Mesenchymal stem cell (in vitro differentiated cells and primary cell): ENCODE measurements around the gene NTPCR.

Experiments
- DNase-seq: peaks from one replicate; pipeline ENCODE4 v3.0.0-alpha.2; 2013
- H2AFZ ChIP-seq: one replicate; pipeline ENCODE4 v1.6.1; 2013; ENCODE audit warnings: low read depth, mild to moderate bottlenecking, control low read depth, inconsistent platforms, low read length, moderate library complexity
- H2AK5ac ChIP-seq: 2 replicates; pipeline ENCODE4 v1.6.1; 2013; ENCODE audit warnings: low read length, moderate library complexity, mild to moderate bottlenecking, inconsistent platforms; ENCODE audit not compliant: severe bottlenecking
- H2BK120ac ChIP-seq: one replicate; pipeline ENCODE4 v1.6.1; 2013; ENCODE audit warnings: low read depth, mild to moderate bottlenecking, inconsistent platforms, low read length, moderate library complexity
- H2BK12ac ChIP-seq, 2 experiments: one replicate each; pipeline ENCODE4 v1.6.1; 2013; ENCODE audit warnings: inconsistent platforms in 2 of 2, low read length in 2 of 2, mild to moderate bottlenecking in 2 of 2, moderate library complexity in 2 of 2, control low read depth in 1 of 2
- H2BK15ac ChIP-seq: one replicate; pipeline ENCODE4 v1.6.1; 2013; ENCODE audit warnings: mild to moderate bottlenecking, low read depth, inconsistent platforms; ENCODE audit not compliant: poor library complexity, severe bottlenecking
- H2BK5ac ChIP-seq: 2 replicates; pipeline ENCODE4 v1.6.1; 2013; ENCODE audit warnings: low read depth, mild to moderate bottlenecking, low read length, control low read depth, inconsistent platforms; ENCODE audit not compliant: poor library complexity, severe bottlenecking
- H3K14ac ChIP-seq, 2 experiments: one replicate each; pipeline ENCODE4 v1.6.1; 2013; ENCODE audit warnings: inconsistent platforms in 2 of 2, low read length in 2 of 2, control low read depth in 1 of 2, mild to moderate bottlenecking in 1 of 2, moderate library complexity in 1 of 2
- H3K18ac ChIP-seq, 2 experiments: one replicate each; pipeline ENCODE4 v1.6.1; 2013; ENCODE audit warnings: inconsistent platforms in 2 of 2, low read length in 2 of 2, control low read depth in 1 of 2, low read depth in 1 of 2, mild to moderate bottlenecking in 1 of 2
- H3K23ac ChIP-seq, 2 experiments: one replicate each; pipeline ENCODE4 v1.6.1; 2013; ENCODE audit warnings: inconsistent platforms in 2 of 2, low read length in 2 of 2, mild to moderate bottlenecking in 2 of 2, moderate library complexity in 2 of 2, control low read depth in 1 of 2
- H3K27ac ChIP-seq: 2 replicates; pipeline ENCODE4 v1.5.1; 2013; ENCODE audit warnings: mild to moderate bottlenecking, moderate library complexity, low read length, control low read depth, inconsistent platforms; ENCODE audit not compliant: poor library complexity, severe bottlenecking
- H3K27me3 ChIP-seq, 2 experiments: 2 replicates each; pipeline versions ENCODE4 v1.6.1 to v1.7.0; 2013; ENCODE audit warnings: low read length in 2 of 2, mild to moderate bottlenecking in 2 of 2, moderate library complexity in 2 of 2, control low read depth in 1 of 2, inconsistent platforms in 1 of 2; ENCODE audit not compliant: control insufficient read depth in 1 of 2, insufficient read depth in 1 of 2
- H3K36me3 ChIP-seq, 2 experiments: 2 replicates each; pipeline versions ENCODE4 v1.6.1 to v1.7.0; 2013; ENCODE audit warnings: low read length in 2 of 2, control low read depth in 1 of 2, inconsistent platforms in 1 of 2, low read depth in 1 of 2, mild to moderate bottlenecking in 1 of 2; ENCODE audit not compliant: insufficient read depth in 2 of 2, control insufficient read depth in 1 of 2
- H3K4ac ChIP-seq, 2 experiments: one replicate each; pipeline ENCODE4 v1.6.1; 2013; ENCODE audit warnings: inconsistent platforms in 2 of 2, low read length in 2 of 2, mild to moderate bottlenecking in 2 of 2, moderate library complexity in 2 of 2, control low read depth in 1 of 2, low read depth in 1 of 2
- H3K4me1 ChIP-seq: 2 replicates; pipeline ENCODE4 v1.6.1; 2013; ENCODE audit warnings: low read depth, low read length, control low read depth; ENCODE audit not compliant: control insufficient read depth, insufficient read depth
- H3K4me2 ChIP-seq: 2 replicates; pipeline ENCODE4 v1.6.1; 2013; ENCODE audit warnings: low read length, mild to moderate bottlenecking, inconsistent platforms; ENCODE audit not compliant: poor library complexity, severe bottlenecking
- H3K4me3 ChIP-seq, 2 experiments: 2 replicates each; pipeline versions ENCODE4 v1.5.1 to v1.7.0; 2013; ENCODE audit warnings: low read length in 2 of 2, mild to moderate bottlenecking in 2 of 2, control low read depth in 1 of 2, low read depth in 1 of 2; ENCODE audit not compliant: insufficient read depth in 1 of 2
- H3K79me1 ChIP-seq: replicated peaks from 2 replicates; pipeline ENCODE4 v1.6.1; 2013; ENCODE audit warnings: mild to moderate bottlenecking, control low read depth, low read length, inconsistent platforms; ENCODE audit not compliant: poor library complexity, severe bottlenecking
- H3K9ac ChIP-seq: 2 replicates; pipeline ENCODE4 v1.7.0; 2013; ENCODE audit warnings: mild to moderate bottlenecking, low read length, moderate library complexity
- H3K9me3 ChIP-seq: 2 replicates; pipeline ENCODE4 v1.7.0; 2013; ENCODE audit warnings: mild to moderate bottlenecking, low read length; ENCODE audit not compliant: control insufficient read depth
- H4K8ac ChIP-seq: one replicate; pipeline ENCODE4 v1.6.1; 2013; ENCODE audit warnings: inconsistent platforms, mild to moderate bottlenecking, low read length, moderate library complexity
- H4K91ac ChIP-seq: one replicate; pipeline ENCODE4 v1.6.1; 2013; ENCODE audit warnings: mild to moderate bottlenecking, low read length, inconsistent platforms
- WGBS: methylation state at CpG from one replicate; pipeline ENCODE4 v1.1.7; 2013; ENCODE audit warnings: mixed read lengths; 5-methylcytosine and 5-hydroxymethylcytosine counted together

The NTPCR gene

GRCh38 chr1:232983817-232984567 lies 33.6 kb downstream of the NTPCR start:
- no peak overlapping the region for H4K91ac ChIP-seq
- H2BK15ac ChIP-seq, result no peak overlapping the region
- H3K23ac ChIP-seq, result no peak overlapping the region
- 98% methylated on average over 23 of the region's 25 CpGs for WGBS
- no peak overlapping the region for H2AK5ac ChIP-seq
- H3K4me3 ChIP-seq, result no peak overlapping the region
- H3K36me3 ChIP-seq, result peaks cover 50% of the 10 kb centered on the region in 2 experiments
- H3K9ac ChIP-seq, result no peak overlapping the region
- no peak overlapping the region for H4K8ac ChIP-seq
- H3K79me1 ChIP-seq, result peaks cover 12% of the 10 kb centered on the region
- no peak overlapping the region for H3K4me2 ChIP-seq
- no peak overlapping the region for H3K27ac ChIP-seq
- H2AFZ ChIP-seq, result no peak overlapping the region
- DNase-seq, result no peak
- no peak overlapping the region for H3K4ac ChIP-seq
- H3K27me3 ChIP-seq, result no peaks in the 10 kb centered on the region
- H2BK5ac ChIP-seq, result no peak overlapping the region
- H3K9me3 ChIP-seq, result no peaks in the 10 kb centered on the region
- peaks cover 21% of the 10 kb centered on the region for H3K4me1 ChIP-seq
- H3K18ac ChIP-seq, result no peak overlapping the region
- no peak overlapping the region for H2BK120ac ChIP-seq
- H2BK12ac ChIP-seq, result no peak overlapping the region
- no peak overlapping the region for H3K14ac ChIP-seq

- no peak overlapping the region for H3K4ac ChIP-seq
- WGBS, result 94% methylated on average over 10 of the region's 10 CpGs
- no peak overlapping the region for H2AK5ac ChIP-seq
- no peak overlapping the region for H3K18ac ChIP-seq
- no peak overlapping the region for H3K4me3 ChIP-seq
- H3K9ac ChIP-seq, result no peak overlapping the region
- H2BK120ac ChIP-seq, result no peak overlapping the region
- no peak overlapping the region for H4K8ac ChIP-seq
- H3K36me3 ChIP-seq, result peaks cover 44 to 54% of the 10 kb centered on the region in 2 experiments
- no peaks in the 10 kb centered on the region for H3K27me3 ChIP-seq
- no peak overlapping the region for H2BK12ac ChIP-seq
- H2BK15ac ChIP-seq, result no peak overlapping the region
- no peak for DNase-seq
- H3K14ac ChIP-seq, result no peak overlapping the region
- H3K23ac ChIP-seq, result no peak overlapping the region
- no peak overlapping the region for H4K91ac ChIP-seq
- H3K9me3 ChIP-seq, result no peaks in the 10 kb centered on the region
- no peak overlapping the region for H2AFZ ChIP-seq
- no peak overlapping the region for H2BK5ac ChIP-seq
- H3K4me1 ChIP-seq, result peaks cover 16% of the 10 kb centered on the region
- H3K27ac ChIP-seq, result no peak overlapping the region
- peaks cover 10% of the 10 kb centered on the region for H3K79me1 ChIP-seq
- no peak overlapping the region for H3K4me2 ChIP-seq
These were observed 34.4 kb downstream of the NTPCR start for GRCh38 chr1:232984577-232985425.

GRCh38 chr1:232985882-232986526 lies 35.6 kb downstream of the NTPCR start:
- no peak overlapping the region for H2AFZ ChIP-seq
- no peak overlapping the region for H4K91ac ChIP-seq
- no peaks in the 10 kb centered on the region for H3K9me3 ChIP-seq
- no peak overlapping the region for H4K8ac ChIP-seq
- no peak overlapping the region for H3K23ac ChIP-seq
- peaks cover 10% of the 10 kb centered on the region for H3K79me1 ChIP-seq
- H3K4me1 ChIP-seq, result peaks cover 14% of the 10 kb centered on the region
- peaks cover 53 to 66% of the 10 kb centered on the region in 2 experiments for H3K36me3 ChIP-seq
- H3K27ac ChIP-seq, result no peak overlapping the region
- H3K27me3 ChIP-seq, result no peaks in the 10 kb centered on the region
- no peak overlapping the region for H2BK5ac ChIP-seq
- no peak overlapping the region for H2BK12ac ChIP-seq
- no peak overlapping the region for H3K4me2 ChIP-seq
- H2AK5ac ChIP-seq, result no peak overlapping the region
- no peak overlapping the region for H3K14ac ChIP-seq
- no peak overlapping the region for H2BK120ac ChIP-seq
- H2BK15ac ChIP-seq, result no peak overlapping the region
- no peak overlapping the region for H3K9ac ChIP-seq
- WGBS, result 98% methylated on average over 31 of the region's 31 CpGs
- DNase-seq, result no peak
- no peak overlapping the region for H3K18ac ChIP-seq
- no peak overlapping the region for H3K4me3 ChIP-seq
- no peak overlapping the region for H3K4ac ChIP-seq

GRCh38 chr1:232986527-232986922 lies 36.1 kb downstream of the NTPCR start:
- Histone ChIP-seq H3K4ac (no peak overlapping the region), H2BK12ac (no peak overlapping the region), H3K79me1 (peaks cover 10% of the 10 kb centered on the region), H3K36me3 (peaks cover 58 to 71% of the 10 kb centered on the region in 2 experiments), H3K27ac (no peak overlapping the region), H2AK5ac (no peak overlapping the region), H3K9ac (no peak overlapping the region), H3K4me2 (no peak overlapping the region), H4K8ac (no peak overlapping the region), H3K14ac (no peak overlapping the region), H3K18ac (no peak overlapping the region), H3K4me3 (no peak overlapping the region), H3K27me3 (no peaks in the 10 kb centered on the region), H3K23ac (no peak overlapping the region), H3K4me1 (peaks cover 14% of the 10 kb centered on the region), H2BK120ac (no peak overlapping the region), H2AFZ (no peak overlapping the region), H3K9me3 (no peaks in the 10 kb centered on the region), H4K91ac (no peak overlapping the region), H2BK5ac (no peak overlapping the region), H2BK15ac (no peak overlapping the region)
- DNase-seq, result no peak
- WGBS, result 100% methylated on average over 4 of the region's 5 CpGs
